HG02642 (cell line): ENCODE measurements around the gene SQSTM1.
"Not testable (repeated sequence)": the region's sequence is repeated elsewhere in the genome, so short reads cannot be mapped to it uniquely, and the experiment has no call there.

Experiments
- ATAC-seq: cut with Tn5 transposase; IDR thresholded peaks from one replicate; pipeline ENCODE4 v1.9.1; 2021; ENCODE audit warnings: mild to moderate bottlenecking; ENCODE audit not compliant: unreplicated experiment, poor library complexity

Gene SQSTM1

DNA sequence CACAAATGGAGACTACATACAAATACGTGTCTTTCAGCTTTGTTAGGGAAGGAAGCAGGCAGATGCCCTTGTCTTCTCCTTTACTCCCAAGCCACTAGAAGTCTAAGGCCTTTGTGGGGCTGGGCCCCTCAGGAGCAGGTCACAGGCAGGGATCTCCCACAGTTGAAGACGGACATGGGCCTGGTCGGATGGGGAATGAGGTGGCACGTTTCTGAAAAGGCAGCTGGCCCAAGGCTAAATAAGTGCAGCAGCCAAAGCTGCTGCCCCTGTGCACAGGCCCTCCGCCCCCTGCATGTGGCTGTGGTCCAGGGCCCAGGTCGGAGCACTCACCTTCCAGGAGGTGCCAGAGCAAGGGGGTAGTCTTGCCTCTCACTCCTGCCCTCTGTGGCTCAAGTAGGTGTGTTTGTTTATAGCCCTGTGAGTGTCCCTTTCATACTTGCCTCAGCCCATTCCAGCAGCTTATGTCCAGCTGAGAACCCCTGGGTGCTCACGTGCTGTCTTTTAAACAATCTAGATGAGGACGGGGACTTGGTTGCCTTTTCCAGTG is 1.8 kb downstream of the SQSTM1 start:
- no peak for ATAC-seq

DNA sequence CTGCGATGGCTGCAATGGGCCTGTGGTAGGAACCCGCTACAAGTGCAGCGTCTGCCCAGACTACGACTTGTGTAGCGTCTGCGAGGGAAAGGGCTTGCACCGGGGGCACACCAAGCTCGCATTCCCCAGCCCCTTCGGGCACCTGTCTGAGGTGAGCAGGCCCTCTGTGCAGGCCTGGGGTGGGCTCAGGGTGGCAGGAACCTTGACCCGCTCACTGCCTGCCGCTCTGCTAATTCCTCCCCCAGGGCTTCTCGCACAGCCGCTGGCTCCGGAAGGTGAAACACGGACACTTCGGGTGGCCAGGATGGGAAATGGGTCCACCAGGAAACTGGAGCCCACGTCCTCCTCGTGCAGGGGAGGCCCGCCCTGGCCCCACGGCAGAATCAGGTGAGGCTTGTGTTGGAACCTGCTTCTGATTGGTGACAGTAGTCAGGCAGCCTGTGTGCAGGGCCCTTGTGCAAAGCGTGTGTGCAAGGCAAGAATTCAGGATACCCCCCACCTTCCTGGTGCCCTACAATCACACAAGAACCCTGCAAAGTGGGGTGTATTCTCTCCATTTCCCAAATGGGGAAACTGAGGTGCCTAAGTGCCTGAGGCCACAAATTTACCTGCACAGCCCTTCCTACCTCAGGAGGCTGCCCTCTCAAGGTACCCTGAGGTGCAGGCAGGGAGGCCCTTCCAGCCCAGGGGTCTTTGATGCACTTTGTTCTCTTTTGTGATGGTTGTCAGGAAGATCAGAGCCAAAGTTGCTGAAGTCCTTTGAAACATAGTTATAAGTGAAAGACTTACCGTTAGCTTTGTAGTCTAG is 3.4 kb downstream of the SQSTM1 start:
- no peak for ATAC-seq

DNA sequence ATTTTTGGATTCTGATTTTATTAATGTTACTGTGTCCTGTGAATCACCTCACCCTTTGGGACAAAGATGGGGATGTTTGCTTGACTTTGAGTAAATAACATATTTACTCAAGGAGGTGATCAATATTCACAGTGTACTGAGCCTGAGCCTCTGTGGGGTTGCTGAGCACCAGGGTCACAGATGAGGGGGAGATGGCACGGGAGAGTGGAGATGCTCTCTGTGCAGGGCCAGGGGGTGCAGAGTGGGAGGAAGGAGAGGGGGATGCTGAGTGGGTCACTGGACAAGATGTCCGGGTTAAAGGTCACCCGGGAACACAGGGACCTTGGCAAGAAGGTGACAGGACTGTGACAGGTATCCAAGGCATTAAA is 4.0 kb downstream of the SQSTM1 start:
- ATAC-seq: no peak

- no peak for ATAC-seq
Observed at GRCh38 chr5:179825655-179826182, 5.0 kb downstream of the SQSTM1 start.

DNA sequence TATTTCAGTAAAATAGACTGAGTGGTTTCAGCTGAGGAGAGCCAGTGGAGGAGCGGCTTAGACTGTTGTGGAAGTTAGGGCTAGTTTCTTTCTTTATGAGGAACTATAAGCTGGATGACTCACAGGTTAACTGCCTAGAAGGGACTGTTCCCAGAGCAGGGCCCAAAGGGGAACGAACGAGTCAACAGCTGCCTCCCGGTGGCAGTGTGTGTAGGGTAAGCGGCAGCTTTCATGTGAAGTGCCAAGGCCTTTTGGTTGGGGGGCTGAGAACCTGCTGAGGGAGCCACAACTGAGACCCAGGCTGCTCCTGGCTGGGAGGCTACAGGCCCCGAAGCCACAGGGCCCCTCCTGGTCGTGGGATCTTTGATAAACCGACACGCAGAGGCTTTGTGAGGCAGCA is 7.0 kb downstream of the SQSTM1 start:
- no peak for ATAC-seq

- no peak for ATAC-seq
Observed at GRCh38 chr5:179828756-179829421, 8.2 kb downstream of the SQSTM1 start.

- ATAC-seq: no peak
Observed at GRCh38 chr5:179829732-179830435, 9.2 kb downstream of the SQSTM1 start.

- no peak for ATAC-seq
Observed at GRCh38 chr5:179830818-179831468, 10.2 kb downstream of the SQSTM1 start.

GRCh38 chr5:179832039-179832745 is 11.5 kb downstream of the SQSTM1 start:
- ATAC-seq: no peak

- no peak for ATAC-seq
Observed at GRCh38 chr5:179833056-179833708, 12.5 kb downstream of the SQSTM1 start.

DNA sequence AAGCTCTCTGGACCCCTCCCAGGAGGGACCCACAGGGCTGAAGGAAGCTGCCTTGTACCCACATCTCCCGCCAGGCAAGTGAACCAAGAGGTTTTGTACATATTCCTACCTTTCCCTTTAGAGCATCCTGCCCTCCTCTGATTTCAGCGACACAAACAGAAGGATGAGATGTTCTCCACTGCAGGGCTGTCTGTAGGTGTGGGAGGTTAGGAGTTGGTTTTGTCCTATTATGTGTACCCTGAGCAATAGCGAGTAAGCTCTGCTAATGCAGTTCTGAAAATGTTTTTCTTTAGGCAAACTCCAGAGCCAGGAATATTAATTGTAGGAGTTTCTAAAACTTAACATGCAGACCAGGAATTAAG is 13.0 kb downstream of the SQSTM1 start:
- no peak for ATAC-seq

DNA sequence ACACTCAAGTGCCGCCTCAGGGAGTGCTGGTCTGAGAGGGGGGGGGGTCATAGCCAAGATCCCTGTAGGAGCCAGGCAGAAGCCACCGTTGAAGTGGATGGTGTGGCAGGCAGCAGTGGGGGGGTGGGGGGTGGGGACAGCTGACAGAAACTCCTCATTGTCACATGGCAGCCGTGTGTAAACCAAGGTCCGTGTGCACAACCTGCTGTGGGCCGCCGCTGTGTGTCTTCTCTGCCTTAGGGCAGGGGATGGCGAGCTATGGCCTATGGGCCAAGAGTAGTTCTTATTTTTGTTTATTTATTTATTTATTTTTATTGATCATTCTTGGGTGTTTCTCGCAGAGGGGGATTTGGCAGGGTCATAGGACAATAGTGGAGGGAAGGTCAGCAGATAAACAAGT is 13.4 kb downstream of the SQSTM1 start:
- no peak for ATAC-seq

DNA sequence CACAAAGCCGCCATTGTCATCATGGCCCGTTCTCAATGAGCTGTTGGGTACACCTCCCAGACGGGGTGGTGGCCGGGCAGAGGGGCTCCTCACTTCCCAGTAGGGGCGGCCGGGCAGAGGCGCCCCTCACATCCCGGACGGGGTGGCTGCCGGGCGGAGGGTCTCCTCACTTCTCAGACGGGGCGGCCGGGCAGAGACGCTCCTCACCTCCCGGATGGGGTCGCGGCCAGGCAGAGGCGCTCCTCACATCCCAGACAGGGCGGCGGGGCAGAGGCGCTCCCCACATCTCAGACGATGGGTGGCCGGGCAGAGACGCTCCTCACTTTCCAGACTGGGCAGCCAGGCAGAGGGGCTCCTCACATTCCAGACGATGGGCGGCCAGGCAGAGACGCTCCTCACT is 14.2 kb downstream of the SQSTM1 start:
- ATAC-seq: not testable (repeated sequence)

GRCh38 chr5:179836225-179837019 is 15.7 kb downstream of the SQSTM1 start:
- peak; percentile 37 for ATAC-seq

DNA sequence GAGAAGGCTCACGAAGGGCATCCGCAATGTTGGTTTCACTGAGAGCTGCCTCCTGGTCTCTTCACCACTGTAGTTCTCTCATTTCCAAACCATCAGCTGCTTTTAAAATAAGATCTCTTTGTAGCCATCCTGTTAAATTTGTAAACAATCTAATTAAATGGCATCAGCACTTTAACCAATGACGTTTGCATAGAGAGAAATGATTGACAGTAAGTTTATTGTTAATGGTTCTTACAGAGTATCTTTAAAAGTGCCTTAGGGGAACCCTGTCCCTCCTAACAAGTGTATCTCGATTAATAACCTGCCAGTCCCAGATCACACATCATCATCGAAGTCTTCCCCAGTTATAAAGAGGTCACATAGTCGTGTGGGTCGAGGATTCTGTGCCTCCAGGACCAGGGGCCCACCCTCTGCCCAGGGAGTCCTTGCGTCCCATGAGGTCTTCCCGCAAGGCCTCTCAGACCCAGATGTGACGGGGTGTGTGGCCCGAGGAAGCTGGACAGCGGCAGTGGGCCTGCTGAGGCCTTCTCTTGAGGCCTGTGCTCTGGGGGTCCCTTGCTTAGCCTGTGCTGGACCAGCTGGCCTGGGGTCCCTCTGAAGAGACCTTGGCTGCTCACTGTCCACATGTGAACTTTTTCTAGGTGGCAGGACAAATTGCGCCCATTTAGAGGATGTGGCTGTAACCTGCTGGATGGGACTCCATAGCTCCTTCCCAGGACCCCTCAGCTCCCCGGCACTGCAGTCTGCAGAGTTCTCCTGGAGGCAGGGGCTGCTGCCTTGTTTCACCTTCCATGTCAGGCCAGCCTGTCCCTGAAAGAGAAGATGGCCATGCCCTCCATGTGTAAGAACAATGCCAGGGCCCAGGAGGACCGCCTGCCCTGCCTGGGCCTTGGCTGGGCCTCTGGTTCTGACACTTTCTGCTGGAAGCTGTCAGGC is 16.6 kb downstream of the SQSTM1 start:
- no peak for ATAC-seq

- ATAC-seq: no peak
Observed at GRCh38 chr5:179839328-179840256, 18.9 kb downstream of the SQSTM1 start.
